IPS-15b (cell line): ENCODE data around the gene HSCB.
"Not testable (repeated sequence)": the region's sequence is repeated elsewhere in the genome, so short reads cannot be mapped to it uniquely, and the experiment has no call there.

Experiments
- H3K27me3 ChIP-seq: one replicate; pipeline ENCODE4 v1.6.1; 2013; ENCODE audit warnings: low read length; ENCODE audit not compliant: control insufficient read depth, insufficient read depth
- H3K36me3 ChIP-seq: one replicate; pipeline ENCODE4 v1.6.1; 2013; ENCODE audit warnings: low read length; ENCODE audit not compliant: control insufficient read depth, insufficient read depth
- H3K4me1 ChIP-seq: one replicate; pipeline ENCODE4 v1.6.1; 2013; ENCODE audit warnings: mild to moderate bottlenecking, low read length; ENCODE audit not compliant: control insufficient read depth, insufficient read depth
- H3K4me3 ChIP-seq: one replicate; pipeline ENCODE4 v1.5.1; 2013; ENCODE audit warnings: low read depth, low read length
- H3K9ac ChIP-seq: one replicate; pipeline ENCODE4 v1.6.1; 2013; ENCODE audit warnings: low read depth, mild to moderate bottlenecking, low read length
- H3K9me3 ChIP-seq: one replicate; pipeline ENCODE4 v1.6.1; 2013; ENCODE audit warnings: mild to moderate bottlenecking, low read length; ENCODE audit not compliant: control insufficient read depth, insufficient read depth

Gene HSCB

GRCh38 chr22:28743852-28744251, 2.0 kb downstream of the HSCB start:
- Histone ChIP-seq H3K36me3 (peaks cover 37% of the 10 kb centered on the region), H3K9ac (no peak overlapping the region), H3K27me3 (no peaks in the 10 kb centered on the region), H3K4me1 (peaks cover 4% of the 10 kb centered on the region), H3K9me3 (no peaks in the 10 kb centered on the region), H3K4me3 (no peak overlapping the region)

- Histone ChIP-seq H3K27me3 (no peaks in the 10 kb centered on the region), H3K36me3 (peaks cover 30% of the 10 kb centered on the region), H3K9me3 (no peaks in the 10 kb centered on the region), H3K4me1 (no peaks in the 10 kb centered on the region), H3K9ac (no peak overlapping the region), H3K4me3 (no peak overlapping the region)
Observed at GRCh38 chr22:28750471-28750881, 8.6 kb downstream of the HSCB start.

- not testable (repeated sequence) for H3K4me1 ChIP-seq, H3K9me3 ChIP-seq, H3K4me3 ChIP-seq, H3K9ac ChIP-seq, H3K36me3 ChIP-seq, H3K27me3 ChIP-seq
Observed at GRCh38 chr22:28754512-28754911, 12.7 kb downstream of the HSCB start.

- peak overlapping the region; percentile 50 for H3K4me3 ChIP-seq
- H3K9me3 ChIP-seq, result peaks cover 7% of the 10 kb centered on the region
- H3K4me1 ChIP-seq, result peaks cover 5% of the 10 kb centered on the region
- no peaks in the 10 kb centered on the region for H3K27me3 ChIP-seq
- H3K36me3 ChIP-seq, result no peaks in the 10 kb centered on the region
- H3K9ac ChIP-seq, result peak overlapping the region; percentile 91
Observed at GRCh38 chr22:28759861-28760560, 18.2 kb downstream of the HSCB start.

DNA sequence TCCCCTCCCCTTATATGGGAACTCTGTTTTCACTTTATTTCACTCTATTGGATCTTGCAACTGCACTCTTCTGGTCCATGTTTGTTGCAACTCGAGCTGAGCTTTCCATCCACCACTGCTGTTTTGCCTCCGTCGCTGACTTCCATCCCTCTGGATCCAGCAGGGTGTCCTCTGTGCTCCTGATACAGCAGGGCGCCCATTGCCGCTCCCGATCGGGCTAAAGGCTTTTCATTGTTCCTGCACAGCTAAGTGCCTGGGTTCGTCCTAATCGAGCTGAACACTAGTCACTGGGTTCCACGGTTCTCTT, 19.6 kb downstream of the HSCB start:
- Histone ChIP-seq H3K27me3 (no peaks in the 10 kb centered on the region), H3K4me1 (peaks cover 5% of the 10 kb centered on the region), H3K4me3 (no peak overlapping the region), H3K9ac (no peak overlapping the region), H3K9me3 (peaks cover 7% of the 10 kb centered on the region), H3K36me3 (no peaks in the 10 kb centered on the region)

GRCh38 chr22:28762000-28762399, 20.2 kb downstream of the HSCB start:
- not testable (repeated sequence) for H3K4me1 ChIP-seq, H3K9ac ChIP-seq, H3K9me3 ChIP-seq, H3K27me3 ChIP-seq, H3K36me3 ChIP-seq, H3K4me3 ChIP-seq

GRCh38 chr22:28766628-28767027, 24.8 kb downstream of the HSCB start:
- Histone ChIP-seq H3K9ac (no peak overlapping the region), H3K36me3 (no peaks in the 10 kb centered on the region), H3K4me1 (no peaks in the 10 kb centered on the region), H3K9me3 (no peaks in the 10 kb centered on the region), H3K27me3 (no peaks in the 10 kb centered on the region), H3K4me3 (no peak overlapping the region)

DNA sequence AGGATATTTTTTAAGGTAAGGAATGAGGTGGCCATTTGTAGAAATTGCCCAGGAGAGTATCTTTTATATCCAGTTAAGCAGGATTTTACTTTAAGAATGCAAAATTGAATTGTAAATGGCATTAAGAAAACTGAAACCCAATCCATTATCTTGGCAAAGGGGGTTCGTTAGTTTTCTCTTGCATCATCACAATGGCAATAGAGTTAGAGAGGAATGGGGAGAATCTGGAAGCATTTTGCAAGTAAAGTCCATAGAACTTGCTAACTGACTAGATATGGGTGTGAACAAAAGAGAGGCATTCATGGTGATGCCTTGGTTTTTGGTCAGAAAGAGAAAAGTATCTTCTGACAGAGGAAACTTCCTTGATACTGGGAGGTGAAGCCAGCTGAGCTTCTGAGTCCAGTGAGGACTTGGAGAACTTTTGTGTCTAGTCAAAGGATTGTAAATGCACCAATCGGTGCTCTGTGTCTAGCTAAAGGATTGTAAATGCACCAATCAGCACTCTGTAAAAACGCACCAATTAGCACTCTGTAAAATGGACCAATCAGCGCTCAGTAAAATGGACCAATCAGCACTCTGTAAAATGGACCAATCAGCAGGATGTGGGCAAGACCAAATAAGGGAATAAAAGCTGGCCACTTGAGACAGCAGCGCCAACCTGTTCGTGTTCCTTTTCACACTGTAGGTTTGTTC, 27.0 kb downstream of the HSCB start:
- H3K9ac ChIP-seq, result no peak overlapping the region
- H3K27me3 ChIP-seq, result no peaks in the 10 kb centered on the region
- no peaks in the 10 kb centered on the region for H3K9me3 ChIP-seq
- H3K4me3 ChIP-seq, result no peak overlapping the region
- H3K36me3 ChIP-seq, result no peaks in the 10 kb centered on the region
- no peaks in the 10 kb centered on the region for H3K4me1 ChIP-seq

DNA sequence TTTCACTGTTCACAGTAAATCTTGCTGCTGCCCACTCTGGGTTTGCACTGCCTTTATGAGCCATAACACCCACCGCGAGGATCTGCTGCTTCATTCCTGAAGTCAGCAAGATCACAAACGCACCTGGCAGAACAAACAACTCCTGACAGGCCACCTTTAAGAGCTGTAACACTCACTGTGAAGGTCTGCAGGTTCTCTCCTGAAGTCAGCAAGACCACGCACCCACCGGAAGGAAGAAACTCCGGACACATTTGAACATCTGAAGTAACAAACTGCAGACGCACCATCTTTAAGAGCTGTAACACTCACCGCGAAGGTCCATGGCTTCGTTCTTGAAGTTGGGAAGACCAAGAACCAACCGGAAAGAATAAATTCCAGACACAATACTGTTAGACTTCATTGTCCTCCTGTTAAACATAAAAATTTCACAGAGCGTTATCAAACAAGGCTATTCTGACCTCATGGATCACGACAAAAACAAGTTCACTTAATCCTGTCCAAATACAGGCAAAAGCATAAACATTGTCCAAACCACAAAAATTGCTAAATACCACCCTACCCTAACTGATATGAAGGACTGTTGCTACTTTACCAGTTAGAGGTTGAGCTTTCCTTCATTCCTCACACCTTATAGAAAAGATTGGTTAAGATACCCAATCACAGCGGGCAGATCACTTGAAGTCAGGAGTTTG, 27.7 kb downstream of the HSCB start:
- Histone ChIP-seq H3K27me3 (no peaks in the 10 kb centered on the region), H3K9ac (no peak overlapping the region), H3K9me3 (no peaks in the 10 kb centered on the region), H3K4me1 (no peaks in the 10 kb centered on the region), H3K4me3 (no peak overlapping the region), H3K36me3 (no peaks in the 10 kb centered on the region)

- H3K27me3 ChIP-seq, result no peaks in the 10 kb centered on the region
- no peak overlapping the region for H3K4me3 ChIP-seq
- no peak overlapping the region for H3K9ac ChIP-seq
- H3K9me3 ChIP-seq, result no peaks in the 10 kb centered on the region
- H3K36me3 ChIP-seq, result peaks cover 5% of the 10 kb centered on the region
- H3K4me1 ChIP-seq, result no peaks in the 10 kb centered on the region
Observed at GRCh38 chr22:28771195-28771791, 29.5 kb downstream of the HSCB start.

GRCh38 chr22:28772633-28773460, 31.0 kb downstream of the HSCB start, which contains the start of gene CCDC117:
Gene CCDC117, plus strand, starts transcription at chr22:28772695. Its CDS starts 155 bp downstream, at chr22:28772850.
- Histone ChIP-seq H3K27me3 (no peaks in the 10 kb centered on the region), H3K9me3 (no peaks in the 10 kb centered on the region), H3K4me3 (peak within 1 kb of the TSS; percentile 74), H3K4me1 (no peaks in the 10 kb centered on the region), H3K9ac (peak within 1 kb of the TSS; percentile 84), H3K36me3 (peaks cover 9% of the 10 kb centered on the region)
